A673 (cell line): Measurements from ENCODE around the gene ABR. TPM values are rescaled to one million over a fixed set of nuclear protein-coding genes. Genes with fewer than 3 reads are reported as not detected.
A peak's percentile ranks its signal among the peaks of the same experiment; 100 is the strongest.

Experiments
- BruUV-seq: library from RNA; stranded (reverse); fragments of 400-500 nt; replicated peaks from 2 replicates; lab custom pipeline; 2021; lab: Mats Ljungman, UMichigan
- CTCF ChIA-PET: fragments of 300-600 bp; sonication (Branson Sonifier 250); formaldehyde crosslinking; loops from one replicate; lab custom pipeline; 2022; ENCODE audit warnings: antibody characterized with exemption; lab: Charles Lee
- POLR2A ChIA-PET: fragments of 300-600 bp; sonication (Branson Sonifier 250); formaldehyde crosslinking; loops from one replicate; lab custom pipeline; 2022; ENCODE audit warnings: antibody characterized with exemption; ENCODE audit not compliant: low non-redundant PET; lab: Charles Lee
- DNase-seq: peaks from one replicate; pipeline ENCODE4 v3.0.0-alpha.2; 2015; ENCODE audit warnings: low spot score
- H3K27ac ChIP-seq: fragments of 200-600 bp; sonication (generic); 2 replicates; pipeline ENCODE4 v1.5.1; 2016; ENCODE audit warnings: mixed run types, low read depth, mild to moderate bottlenecking, mixed read lengths, antibody characterized with exemption, low read length; ENCODE audit not compliant: poor library complexity, severe bottlenecking
- H3K27me3 ChIP-seq: fragments of 200-600 bp; sonication (generic); replicated peaks from 2 replicates; pipeline ENCODE4 v1.6.1; 2017; ENCODE audit warnings: mixed run types, low read depth, mild to moderate bottlenecking, mixed read lengths, antibody characterized with exemption, low read length; ENCODE audit not compliant: insufficient read depth, poor library complexity
- H3K36me3 ChIP-seq: fragments of 200-600 bp; sonication (generic); 2 replicates; pipeline ENCODE4 v1.6.1; 2016; ENCODE audit warnings: mixed run types, mild to moderate bottlenecking, mixed read lengths, antibody characterized with exemption, low read length; ENCODE audit not compliant: insufficient read depth, poor library complexity, severe bottlenecking
- H3K4me1 ChIP-seq: fragments of 200-600 bp; sonication (generic); 2 replicates; pipeline ENCODE4 v1.6.1; 2017; ENCODE audit warnings: mixed run types, mild to moderate bottlenecking, mixed read lengths, antibody characterized with exemption, low read length; ENCODE audit not compliant: insufficient read depth, poor library complexity, severe bottlenecking
- H3K4me3 ChIP-seq: fragments of 200-600 bp; sonication (generic); 2 replicates; pipeline ENCODE4 v1.5.1; 2016; ENCODE audit warnings: low read depth, mixed run types, mild to moderate bottlenecking, mixed read lengths, low read length; ENCODE audit not compliant: poor library complexity, severe bottlenecking
- H3K9me3 ChIP-seq: fragments of 200-600 bp; sonication (generic); 2 replicates; pipeline ENCODE4 v1.6.1; 2016; ENCODE audit warnings: mixed run types, low read depth, mild to moderate bottlenecking, mixed read lengths, antibody characterized with exemption, low read length; ENCODE audit not compliant: poor library complexity, severe bottlenecking
- EZH2 ChIP-seq: fragments of 200-600 bp; sonication (generic); IDR thresholded peaks from 2 replicates; pipeline ENCODE4 v1.6.1; 2017; ENCODE audit warnings: borderline replicate concordance, low read depth, mild to moderate bottlenecking, mixed read lengths, antibody characterized with exemption, low read length; ENCODE audit not compliant: poor library complexity, severe bottlenecking
- intact Hi-C: fragments of 100-400 bp; cut with micrococcal nuclease; formaldehyde crosslinking; loops from one replicate; pipeline ENCODE4 v1.10.0; 2022; ENCODE audit not compliant: unreplicated experiment
- total RNA-seq: library from RNA; stranded (reverse); gene quantifications from 2 replicates; pipeline ENCODE4 v1.2.3, GENCODE V29; 2021
- TF ChIP-seq, protein P1 (sequence below): fragments of 300-800, 200-600 bp; sonication (generic); conservative IDR thresholded peaks from 2 replicates; pipeline ENCODE4 v1.5.1; 2017; ENCODE audit warnings: low read depth, mild to moderate bottlenecking, antibody characterized with exemption, low read length, moderate library complexity, mixed read lengths

Gene ABR
- total RNA-seq, 1 experiment from 2014 or later = 47.6 TPM

DNA sequence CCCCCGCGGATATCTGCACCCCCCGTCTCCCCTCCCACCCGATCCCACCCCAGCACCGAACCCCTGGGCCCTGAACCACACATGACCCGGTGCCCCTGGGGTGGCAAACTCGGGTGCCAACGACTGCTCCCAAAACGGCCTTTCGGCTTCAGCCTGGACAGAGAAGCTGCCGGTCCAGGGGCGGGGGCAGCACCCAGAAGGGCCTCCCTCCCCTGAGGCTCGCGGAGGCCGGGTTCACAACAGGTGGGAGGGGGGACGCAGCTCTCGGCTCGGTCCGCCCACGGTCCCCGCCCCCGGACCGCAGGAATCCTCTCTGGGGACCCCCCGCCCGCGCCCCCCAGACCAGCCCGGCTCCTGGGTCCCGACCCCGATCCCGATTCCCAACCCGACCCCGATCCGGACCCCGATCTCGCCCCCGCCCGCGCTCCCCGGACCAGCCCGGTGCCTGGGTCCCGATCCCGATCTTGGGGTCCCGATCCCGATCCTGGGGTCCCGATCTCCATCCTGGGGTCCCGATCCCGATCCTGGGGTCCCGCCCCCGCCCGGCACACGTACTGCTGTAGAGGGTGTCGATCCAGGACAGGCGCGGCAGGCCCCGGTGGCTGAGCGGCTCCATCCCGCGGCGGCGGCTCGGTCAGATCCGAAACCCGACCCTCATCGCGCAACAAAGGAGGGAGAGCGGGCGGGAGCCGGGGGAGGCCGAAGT is 516 bp downstream of the ABR start:
- H3K4me1 ChIP-seq = peaks cover 26% of the 10 kb centered on the region
- no peaks in the 10 kb centered on the region for H3K9me3 ChIP-seq
- CTCF ChIA-PET = no interaction called here
- H3K36me3 ChIP-seq = no peaks in the 10 kb centered on the region
- BruUV-seq = no TSS peak
- no peak overlapping the region for H3K27ac ChIP-seq
- POLR2A ChIA-PET = no interaction called here
- peak; percentile 60 for DNase-seq
- peak overlapping the region; percentile 87 for H3K4me3 ChIP-seq
- no peak for TF ChIP-seq EZH2
- TF ChIP-seq, protein P1, sequence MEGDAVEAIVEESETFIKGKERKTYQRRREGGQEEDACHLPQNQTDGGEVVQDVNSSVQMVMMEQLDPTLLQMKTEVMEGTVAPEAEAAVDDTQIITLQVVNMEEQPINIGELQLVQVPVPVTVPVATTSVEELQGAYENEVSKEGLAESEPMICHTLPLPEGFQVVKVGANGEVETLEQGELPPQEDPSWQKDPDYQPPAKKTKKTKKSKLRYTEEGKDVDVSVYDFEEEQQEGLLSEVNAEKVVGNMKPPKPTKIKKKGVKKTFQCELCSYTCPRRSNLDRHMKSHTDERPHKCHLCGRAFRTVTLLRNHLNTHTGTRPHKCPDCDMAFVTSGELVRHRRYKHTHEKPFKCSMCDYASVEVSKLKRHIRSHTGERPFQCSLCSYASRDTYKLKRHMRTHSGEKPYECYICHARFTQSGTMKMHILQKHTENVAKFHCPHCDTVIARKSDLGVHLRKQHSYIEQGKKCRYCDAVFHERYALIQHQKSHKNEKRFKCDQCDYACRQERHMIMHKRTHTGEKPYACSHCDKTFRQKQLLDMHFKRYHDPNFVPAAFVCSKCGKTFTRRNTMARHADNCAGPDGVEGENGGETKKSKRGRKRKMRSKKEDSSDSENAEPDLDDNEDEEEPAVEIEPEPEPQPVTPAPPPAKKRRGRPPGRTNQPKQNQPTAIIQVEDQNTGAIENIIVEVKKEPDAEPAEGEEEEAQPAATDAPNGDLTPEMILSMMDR = no peak
- H3K27me3 ChIP-seq = no peaks in the 10 kb centered on the region
- intact Hi-C loops = no loop called here

DNA sequence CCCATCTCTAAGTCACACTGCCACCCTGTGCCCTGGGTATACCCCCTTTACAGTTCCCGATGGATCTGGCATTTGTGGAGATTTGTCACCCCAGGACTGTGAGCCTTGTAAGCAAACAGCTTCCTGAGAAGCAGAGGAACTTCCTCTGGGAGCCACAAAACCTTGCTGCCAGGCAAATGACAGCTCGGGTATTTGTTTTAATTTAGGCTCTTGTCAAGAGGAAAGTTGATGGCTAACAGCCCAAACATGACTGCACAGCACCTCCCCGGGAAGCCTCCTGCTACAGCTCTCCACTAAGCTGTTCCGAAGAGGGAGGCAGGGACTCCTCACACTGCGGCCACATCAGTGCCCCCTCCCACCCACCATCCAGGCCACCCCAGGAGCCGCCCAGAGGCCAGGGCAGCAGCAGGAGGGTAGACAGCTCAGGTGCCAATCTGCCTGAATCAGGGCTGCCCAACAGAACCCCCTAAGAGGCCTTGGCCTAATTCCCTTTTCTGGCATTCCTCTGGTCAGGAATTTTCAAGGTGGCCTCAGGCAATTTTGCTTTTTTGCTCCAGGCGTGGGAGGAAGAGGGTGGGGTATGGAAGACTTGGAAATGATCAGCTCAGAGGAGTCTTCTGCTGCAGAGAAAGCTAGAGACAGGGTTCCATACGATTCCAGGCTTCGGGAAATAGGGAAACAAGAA is 2.6 kb downstream of the ABR start:
- CTCF ChIA-PET = interaction anchor here (0.5 to 1.0 kb wide), 3 partner anchors 10 to 77 kb away, joined by 3 to 5 read pairs (median 4); no protein-coding TSS in a partner anchor
- Histone ChIP-seq H3K4me1 (peaks cover 26% of the 10 kb centered on the region), H3K9me3 (no peaks in the 10 kb centered on the region), H3K27me3 (no peaks in the 10 kb centered on the region), H3K36me3 (no peaks in the 10 kb centered on the region), H3K27ac (no peak overlapping the region), H3K4me3 (no peak overlapping the region)
- POLR2A ChIA-PET = no interaction called here
- BruUV-seq = no TSS peak
- intact Hi-C loops = no loop called here
- DNase-seq = peak; percentile 56
- TF ChIP-seq, protein P1 = no peak
- TF ChIP-seq EZH2 = no peak

DNA sequence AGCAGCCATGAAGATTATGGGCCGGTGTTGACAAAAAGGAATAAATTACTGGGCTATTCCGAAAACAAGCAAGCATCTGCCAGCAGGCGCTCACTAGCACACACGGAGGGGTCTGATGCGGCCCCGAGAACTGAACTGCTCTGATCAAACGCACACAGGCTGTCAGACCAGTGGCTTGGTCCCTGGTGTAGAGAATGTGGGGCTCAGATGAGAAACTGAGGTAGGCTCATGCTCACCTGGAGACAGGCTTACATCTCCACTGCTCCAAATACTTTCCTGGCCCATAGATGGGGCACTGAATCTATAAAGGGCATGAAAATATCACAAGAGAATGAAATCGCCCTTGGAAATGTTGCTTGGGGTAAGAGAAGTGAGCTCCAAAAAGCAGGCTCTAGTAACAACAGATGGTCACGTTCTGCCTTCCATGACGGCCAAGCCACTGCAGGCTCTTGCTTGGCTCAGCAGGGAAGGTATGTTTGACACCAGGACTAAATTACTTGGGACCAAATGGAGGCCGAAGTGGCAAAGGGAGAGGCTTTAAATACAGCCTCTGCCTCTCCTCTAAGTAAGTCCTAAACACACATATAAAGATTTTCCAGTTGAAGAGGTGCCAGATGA is 5.4 kb downstream of the ABR start:
- Histone ChIP-seq H3K27me3 (no peaks in the 10 kb centered on the region), H3K4me1 (peaks cover 25% of the 10 kb centered on the region), H3K4me3 (no peak overlapping the region), H3K36me3 (no peaks in the 10 kb centered on the region), H3K27ac (no peak overlapping the region), H3K9me3 (no peaks in the 10 kb centered on the region)
- ChIA-PET CTCF (interaction anchor here (0.5 kb wide), 1 partner anchor 40 kb away, joined by 5 read pairs; no protein-coding TSS in a partner anchor), POLR2A (interaction anchor here (0.6 kb wide), 1 partner anchor 127 kb away, joined by 4 read pairs; no protein-coding TSS in a partner anchor)
- TF ChIP-seq, protein P1 = no peak
- TF ChIP-seq EZH2 = no peak
- no TSS peak for BruUV-seq
- no peak for DNase-seq
- intact Hi-C loops = no loop called here
